GM12891 (cell line): ENCODE measurements around the gene SPCS2.

Source experiments
- DNase-seq: peaks from one replicate; pipeline ENCODE4 v3.0.0; 2011; ENCODE audit warnings: low spot score; ENCODE audit not compliant: insufficient read length
- FAIRE-seq: peaks from 2 replicates; lab custom pipeline; 2011; peaks lifted over from hg19 to GRCh38; lab: Jason Lieb, UNC
- PAX5 ChIP-seq: IDR thresholded peaks from 2 replicates; pipeline ENCODE4 v1.6.1; 2011; ENCODE audit warnings: low read length, moderate library complexity, mild to moderate bottlenecking; ENCODE audit not compliant: insufficient read depth, severe bottlenecking
- POLR2A ChIP-seq: IDR thresholded peaks from 2 replicates; pipeline ENCODE4 v1.6.1; 2011; ENCODE audit warnings: low read depth, low read length, control low read depth
- POLR2AphosphoS5 ChIP-seq: IDR thresholded peaks from 2 replicates; pipeline ENCODE4 v1.6.1; 2011; ENCODE audit warnings: low read depth, low read length, control low read depth
- POU2F2 ChIP-seq: IDR thresholded peaks from 2 replicates; pipeline ENCODE4 v1.6.1; 2011; ENCODE audit warnings: low read depth, mild to moderate bottlenecking, control low read depth, low read length, moderate library complexity
- SPI1 ChIP-seq: IDR thresholded peaks from 2 replicates; pipeline ENCODE4 v1.6.1; 2011; ENCODE audit warnings: low read depth, low read length, control low read depth
- TAF1 ChIP-seq: IDR thresholded peaks from 2 replicates; pipeline ENCODE4 v1.6.1; 2011; ENCODE audit warnings: low read depth, low read length, control low read depth

SPCS2 gene

DNA sequence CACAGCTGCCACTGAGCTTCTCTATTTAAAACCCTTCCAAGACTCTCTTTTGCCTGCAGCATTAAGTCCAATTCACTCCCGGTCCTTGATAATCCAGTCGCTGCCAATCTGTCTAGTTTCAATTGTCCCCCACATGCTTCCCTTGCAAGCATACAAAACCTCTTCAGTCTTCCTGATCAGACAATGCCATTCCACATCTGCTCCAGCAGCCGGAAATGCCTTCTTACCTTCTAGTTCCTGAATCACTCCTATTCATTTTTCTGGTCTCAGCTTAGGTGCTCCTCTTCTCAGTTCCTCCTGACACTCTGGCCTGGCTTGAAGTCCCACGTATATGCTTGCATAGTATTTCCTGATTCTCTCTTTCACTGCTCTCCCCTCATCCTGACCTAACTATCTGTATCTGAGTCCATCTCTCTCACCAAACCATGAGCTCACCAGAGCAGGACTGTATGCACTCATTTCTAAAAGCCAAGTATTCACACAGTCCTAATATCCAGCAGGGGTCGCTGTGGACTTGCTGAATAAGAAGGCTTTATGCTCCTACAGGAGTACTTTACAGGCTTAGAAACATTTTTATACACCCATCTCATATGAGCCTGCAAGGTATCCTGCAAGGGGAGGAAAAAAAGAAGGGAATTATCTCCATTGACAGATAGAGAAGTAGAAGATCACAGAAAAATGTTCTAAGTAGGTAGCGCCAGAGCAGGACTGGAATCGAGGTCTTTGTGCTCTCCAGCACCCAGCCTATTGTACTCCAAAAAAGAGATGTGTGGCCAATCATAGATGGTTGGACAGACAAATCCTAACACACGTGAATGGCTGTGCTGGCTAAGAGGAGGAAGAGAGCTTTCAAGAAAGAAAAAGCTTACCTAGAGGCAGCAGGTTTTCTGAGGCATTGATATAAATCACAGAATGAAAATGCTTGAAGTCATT, 19.4 kb upstream of the SPCS2 start:
- FAIRE-seq = peak; percentile 74
- no peak for TF ChIP-seq POU2F2
- TF ChIP-seq POLR2AphosphoS5 = no peak
- no peak for TF ChIP-seq PAX5
- no peak for TF ChIP-seq SPI1
- TF ChIP-seq TAF1 = no peak
- TF ChIP-seq POLR2A = no peak
- DNase-seq = peak; percentile 30

DNA sequence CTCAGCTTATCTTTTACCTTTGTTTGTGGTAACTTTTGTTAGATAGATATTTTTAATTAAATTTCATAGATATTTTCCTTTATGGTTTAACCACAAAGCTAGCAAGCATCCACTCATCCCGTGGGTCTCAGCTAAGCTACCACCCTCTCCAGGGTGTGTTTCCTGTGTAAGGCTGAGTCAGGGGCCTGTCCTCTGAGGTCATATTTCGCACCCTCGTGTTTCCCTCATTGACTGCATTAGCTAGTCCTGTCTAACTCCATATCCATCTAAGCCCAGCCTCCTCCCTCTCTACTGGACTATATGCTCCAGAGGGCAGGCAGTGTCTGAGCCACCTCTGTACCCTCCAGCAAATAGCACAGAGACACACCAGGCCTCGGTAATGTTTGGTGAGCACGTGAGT, 16.9 kb upstream of the SPCS2 start:
- DNase-seq = no peak
- no peak for TF ChIP-seq POU2F2
- TF ChIP-seq POLR2AphosphoS5 = no peak
- TF ChIP-seq TAF1 = no peak
- TF ChIP-seq POLR2A = no peak
- TF ChIP-seq PAX5 = no peak
- TF ChIP-seq SPI1 = no peak
- no peak for FAIRE-seq

DNA sequence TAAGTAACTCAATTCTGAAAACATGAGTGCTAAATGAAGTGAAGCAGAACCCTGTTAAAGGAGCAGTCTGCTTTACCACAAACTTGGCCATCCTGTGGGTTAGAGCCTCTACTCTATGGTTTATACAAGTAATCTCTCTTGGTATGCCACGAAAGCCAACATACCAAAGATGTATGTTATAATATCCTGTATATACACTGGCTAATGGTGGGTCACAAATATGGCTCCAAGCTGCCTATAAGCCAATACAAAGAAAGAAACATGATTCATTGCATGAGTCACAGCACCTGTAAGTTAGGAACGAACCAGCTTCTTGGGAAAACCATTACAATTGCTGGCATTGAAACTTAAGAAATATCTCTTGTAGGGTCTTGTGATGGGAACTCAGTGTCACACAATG, 16.3 kb upstream of the SPCS2 start:
- TF ChIP-seq PAX5 (no peak), POLR2AphosphoS5 (no peak), POLR2A (no peak), POU2F2 (no peak), SPI1 (no peak), TAF1 (no peak)
- DNase-seq = no peak
- FAIRE-seq = no peak

DNA sequence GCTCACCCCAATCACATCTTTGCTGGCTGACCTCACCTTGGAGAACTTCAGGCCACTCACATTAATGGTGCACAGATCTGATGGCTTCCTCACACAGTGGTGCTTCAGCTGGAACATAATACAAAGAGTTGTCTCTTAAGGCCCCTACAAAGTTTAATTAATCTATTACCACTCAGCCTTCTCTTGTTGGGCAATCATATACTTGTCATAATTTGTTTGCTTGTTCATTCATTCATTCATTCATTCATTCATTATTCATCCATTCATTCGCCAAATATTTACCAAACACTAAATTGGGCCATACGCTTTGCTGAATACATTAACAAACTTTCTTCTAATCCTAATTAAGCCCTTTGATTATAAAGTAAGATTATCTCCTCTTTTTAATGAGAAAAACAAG, 15.3 kb upstream of the SPCS2 start:
- no peak for FAIRE-seq

DNA sequence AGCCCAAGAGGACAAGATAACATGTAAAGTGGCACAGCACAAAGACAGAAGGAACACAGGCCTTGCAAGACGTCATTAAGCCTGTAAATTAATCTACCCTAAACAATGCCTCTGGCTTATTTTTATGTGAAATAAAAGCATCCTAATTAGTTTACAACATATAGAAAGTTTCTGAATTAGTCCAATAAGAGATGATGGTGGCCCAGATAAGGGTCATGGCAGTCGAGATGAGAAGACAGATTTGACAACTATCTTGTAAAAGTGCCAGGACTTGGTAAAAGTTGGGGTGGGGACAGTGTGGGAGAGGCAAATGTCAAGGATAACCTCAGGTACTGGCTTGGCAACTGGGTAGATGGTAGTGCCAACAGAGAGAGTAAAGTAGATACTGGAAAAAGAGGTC, 13.8 kb upstream of the SPCS2 start:
- no peak for TF ChIP-seq POLR2AphosphoS5
- no peak for TF ChIP-seq POU2F2
- TF ChIP-seq SPI1 = no peak
- TF ChIP-seq POLR2A = no peak
- no peak for TF ChIP-seq TAF1
- TF ChIP-seq PAX5 = no peak
- FAIRE-seq (no peak), DNase-seq (no peak)

More for the DNA sequence above, 15.3 kb upstream of the SPCS2 start:
- TF ChIP-seq POLR2A = no peak
- no peak for TF ChIP-seq PAX5
- no peak for TF ChIP-seq TAF1
- TF ChIP-seq POLR2AphosphoS5 = no peak
- no peak for TF ChIP-seq SPI1
- no peak for DNase-seq

DNA sequence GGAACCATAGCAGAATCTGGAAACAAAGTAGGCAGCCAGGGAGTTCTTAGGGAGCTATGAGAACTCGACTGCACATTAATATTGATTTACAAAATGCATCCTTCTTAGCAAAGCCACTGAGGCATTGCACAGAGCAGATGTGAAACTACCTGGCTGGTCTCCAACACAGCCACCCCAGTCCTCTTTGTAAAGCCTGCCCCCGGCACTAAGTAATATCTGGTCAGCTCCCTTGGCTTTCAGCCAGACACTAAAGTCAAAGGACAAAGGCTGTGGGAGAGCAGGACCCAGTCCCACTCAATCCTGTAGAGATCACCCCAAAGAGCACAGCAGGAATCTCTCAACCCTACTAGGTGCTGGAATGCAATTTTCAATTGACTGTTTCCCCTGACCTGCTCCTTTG, 13.0 kb upstream of the SPCS2 start:
- no peak for TF ChIP-seq POLR2A
- no peak for TF ChIP-seq TAF1
- no peak for TF ChIP-seq POLR2AphosphoS5
- TF ChIP-seq POU2F2 = no peak
- no peak for TF ChIP-seq SPI1
- TF ChIP-seq PAX5 = no peak
- FAIRE-seq = no peak
- no peak for DNase-seq

- no peak for TF ChIP-seq POLR2AphosphoS5
- no peak for TF ChIP-seq POU2F2
- DNase-seq (no peak), FAIRE-seq (no peak)
Measured at GRCh38 chr11:74936976-74937375, 12.1 kb upstream of the SPCS2 start.

- DNase-seq (no peak), FAIRE-seq (no peak)
- TF ChIP-seq POLR2A = no peak
- TF ChIP-seq SPI1 = no peak
- no peak for TF ChIP-seq POLR2AphosphoS5
- no peak for TF ChIP-seq PAX5
- no peak for TF ChIP-seq TAF1
- no peak for TF ChIP-seq POU2F2
Measured at GRCh38 chr11:74937696-74938475, 11.2 kb upstream of the SPCS2 start.

DNA sequence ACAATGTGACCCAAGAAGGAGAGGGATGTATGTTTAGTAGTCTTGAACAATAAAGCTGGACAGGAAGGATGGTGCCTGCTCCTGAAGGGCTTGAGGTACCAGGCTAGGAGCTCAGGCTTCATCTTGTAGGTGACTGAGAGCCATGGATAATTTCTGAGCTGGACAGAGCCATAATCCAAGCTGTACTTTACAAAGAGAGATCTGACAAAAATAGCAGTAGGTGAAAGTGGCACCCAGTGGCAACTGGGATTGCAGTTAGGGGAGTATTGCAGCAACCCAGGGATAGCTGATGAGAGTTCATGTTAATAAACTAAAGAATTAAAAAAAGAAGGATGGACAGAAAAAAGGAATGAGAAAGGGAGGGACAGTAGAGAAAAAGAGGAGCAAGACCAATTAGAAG, 7.6 kb upstream of the SPCS2 start:
- no peak for TF ChIP-seq POLR2A
- TF ChIP-seq POU2F2 = no peak
- no peak for TF ChIP-seq TAF1
- no peak for TF ChIP-seq SPI1
- TF ChIP-seq POLR2AphosphoS5 = no peak
- no peak for TF ChIP-seq PAX5
- DNase-seq (no peak), FAIRE-seq (no peak)
